ENCODE results near the gene CHTOP. TPM values are rescaled to one million over a fixed set of nuclear protein-coding genes. Genes with fewer than 3 reads are reported as not detected.

Gene CHTOP, protein sequence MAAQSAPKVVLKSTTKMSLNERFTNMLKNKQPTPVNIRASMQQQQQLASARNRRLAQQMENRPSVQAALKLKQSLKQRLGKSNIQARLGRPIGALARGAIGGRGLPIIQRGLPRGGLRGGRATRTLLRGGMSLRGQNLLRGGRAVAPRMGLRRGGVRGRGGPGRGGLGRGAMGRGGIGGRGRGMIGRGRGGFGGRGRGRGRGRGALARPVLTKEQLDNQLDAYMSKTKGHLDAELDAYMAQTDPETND
- total RNA-seq (2022; extraction: Qiagen RNA extraction), result 68.7 to 84.2 TPM (median 77.0 TPM) in 5 replicates

DNA sequence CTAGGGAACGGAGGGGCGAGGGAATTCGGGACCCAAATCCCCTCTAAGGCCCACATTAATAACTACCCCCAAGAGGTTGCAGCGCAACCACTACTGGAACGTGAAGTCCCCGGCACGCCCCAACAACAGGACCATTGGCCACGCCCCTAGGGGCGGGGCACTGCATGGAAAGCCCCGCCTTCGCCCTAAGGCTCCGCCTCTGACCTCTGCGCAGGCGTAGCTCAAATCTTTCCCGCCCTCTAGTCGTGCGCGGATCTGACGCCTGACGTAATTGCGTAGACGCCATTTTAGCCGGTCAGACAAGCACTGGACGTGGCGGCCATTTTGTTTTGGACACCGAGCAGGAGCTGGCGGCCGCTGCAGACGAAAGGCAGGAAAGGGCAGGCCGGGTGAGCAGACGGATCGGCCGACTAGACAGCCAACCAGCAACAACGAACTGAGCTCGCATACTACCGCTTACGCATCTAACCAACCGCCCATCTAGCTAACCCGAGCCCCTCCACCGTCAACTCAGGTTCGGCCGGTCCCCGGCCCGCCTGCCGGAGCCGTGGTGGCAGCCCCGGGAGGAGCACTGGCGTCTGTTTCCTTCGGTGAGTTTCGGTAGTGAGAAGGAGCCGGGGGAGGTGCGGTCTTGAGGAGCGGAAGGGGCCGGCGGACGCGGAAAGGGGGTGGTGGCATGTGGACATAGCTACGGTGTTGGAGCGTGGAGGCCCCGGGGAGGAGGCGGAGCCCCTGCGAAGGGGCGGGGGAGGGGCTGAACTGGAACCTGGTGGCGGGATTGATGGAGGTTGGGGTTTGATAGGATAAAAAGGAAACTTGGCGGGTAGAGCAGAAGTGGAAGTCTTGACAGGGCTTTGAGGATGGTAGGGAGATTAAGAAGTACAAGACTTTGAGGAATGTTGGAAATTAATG, at the start of gene CHTOP:
Gene CHTOP (plus strand): TSS at position 313 of the 912 bp plus-strand sequence. CDS start 2,523 bp downstream, outside the sequence.

DNA sequence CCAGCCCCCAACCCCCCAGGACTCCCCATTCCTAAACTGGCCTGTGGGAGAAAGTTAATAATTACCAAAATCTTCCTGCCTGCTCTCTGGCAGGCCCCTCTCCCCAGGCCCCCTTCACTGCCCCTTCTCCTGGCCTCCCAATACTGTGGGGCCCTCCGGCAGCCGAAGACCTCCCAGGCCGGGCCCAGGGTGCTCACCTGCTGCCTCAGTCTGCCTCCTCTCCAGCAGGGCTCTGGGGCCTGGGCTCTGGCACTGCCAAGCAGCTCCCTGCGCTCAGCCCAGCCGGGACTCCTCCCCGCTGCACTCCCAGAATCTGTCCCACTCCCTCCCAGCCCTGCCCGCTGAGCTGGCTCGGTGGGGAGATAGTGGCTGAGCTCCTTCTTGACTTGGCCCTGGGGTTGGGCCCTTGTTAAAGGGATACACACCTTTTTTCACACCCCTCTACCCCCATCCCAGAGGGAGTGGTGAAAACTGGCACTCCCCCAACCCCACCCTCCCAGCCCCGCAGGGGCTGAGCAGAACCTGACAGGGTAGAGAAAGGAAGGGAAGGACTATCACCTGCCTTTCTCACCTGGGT, 21.0 kb upstream of the CHTOP start, which contains the start of gene S100A16:
Gene S100A16 (minus strand): TSS at position 383 of the 577 bp plus-strand sequence. CDS start 4,986 bp downstream, outside the sequence.

DNA sequence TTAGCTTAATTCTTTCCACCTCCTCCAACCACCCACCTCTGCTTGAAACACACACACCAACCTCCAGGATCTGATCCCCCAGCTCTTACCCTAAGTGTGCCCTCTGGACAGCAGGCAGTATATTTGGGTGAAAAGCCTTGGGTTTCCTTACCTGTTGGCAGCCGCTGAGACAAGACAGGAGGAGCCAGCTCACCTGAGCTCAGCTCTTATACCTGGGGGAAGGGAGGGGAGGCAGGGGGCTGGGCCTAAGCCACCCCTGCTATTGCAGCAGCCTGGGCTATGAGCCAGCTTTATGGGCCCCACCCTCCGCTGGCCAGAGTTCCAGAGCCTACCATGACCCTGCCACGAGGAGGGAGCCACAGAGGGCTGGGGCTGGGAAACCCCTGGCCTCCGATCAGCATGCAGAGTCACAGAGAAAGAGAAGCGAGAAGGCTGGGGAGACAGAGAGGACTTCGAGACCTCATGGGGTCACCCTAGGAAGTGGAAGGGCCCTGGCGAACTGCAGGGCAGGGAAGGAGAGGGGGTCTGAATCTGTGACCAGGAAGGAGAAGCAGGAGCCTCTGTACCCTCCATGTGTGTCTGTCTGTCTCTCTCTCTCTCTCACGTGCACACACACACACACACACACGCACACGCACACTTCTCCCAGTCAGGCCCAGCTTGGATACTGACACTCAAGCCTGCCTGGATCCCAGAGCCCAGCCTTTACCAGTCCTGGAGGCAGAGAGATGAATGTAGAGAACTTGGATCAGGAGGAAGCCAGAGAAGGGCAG, 17.5 kb upstream of the CHTOP start, which contains the start of gene S100A14:
Gene S100A14 (minus strand): TSS at position 182 of the 773 bp plus-strand sequence. CDS start 467 bp downstream, outside the sequence.

DNA sequence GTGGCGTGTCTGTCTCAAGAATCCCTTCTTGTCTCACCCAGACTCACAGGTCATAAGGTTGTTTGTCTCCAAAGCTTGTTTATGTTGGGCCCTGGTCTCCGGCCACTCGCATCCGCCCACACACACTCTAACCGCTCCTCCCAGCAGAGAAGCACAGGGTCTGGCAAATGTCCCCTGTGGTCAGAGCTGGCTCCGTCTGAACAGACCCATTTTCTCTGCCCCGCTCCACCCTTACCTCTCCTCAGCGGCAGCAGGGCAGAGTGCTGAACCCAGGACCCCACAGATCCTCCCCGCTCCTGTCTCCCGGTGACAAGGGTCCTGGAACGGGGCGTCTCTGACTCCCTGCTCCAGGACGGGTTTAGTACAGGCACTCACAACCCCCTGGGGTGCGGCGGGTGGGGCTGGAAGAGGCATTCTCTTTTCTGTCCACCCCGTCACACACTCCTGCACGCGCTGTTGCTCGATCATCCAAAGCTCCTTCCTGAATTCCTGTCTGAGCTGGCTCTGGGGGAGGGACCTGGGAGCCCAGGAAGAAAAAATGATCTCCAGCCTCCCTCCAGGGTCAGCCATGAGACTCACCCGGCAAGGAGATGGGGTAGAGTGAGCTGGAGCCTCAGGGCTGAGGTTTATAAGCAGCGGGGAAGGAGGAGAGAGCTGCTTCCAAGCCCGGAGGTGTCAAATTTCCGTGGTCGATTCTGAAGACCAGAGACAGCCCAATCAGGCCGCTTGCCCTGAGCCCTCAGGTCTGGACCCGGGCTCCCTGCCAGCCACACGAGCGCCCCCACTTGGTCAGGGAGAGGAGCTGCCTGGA, 6.8 kb upstream of the CHTOP start, which contains the start of gene S100A13:
Gene S100A13 (minus strand): TSS at position 602 of the 811 bp plus-strand sequence. CDS start 1,033 bp downstream, outside the sequence.

DNA sequence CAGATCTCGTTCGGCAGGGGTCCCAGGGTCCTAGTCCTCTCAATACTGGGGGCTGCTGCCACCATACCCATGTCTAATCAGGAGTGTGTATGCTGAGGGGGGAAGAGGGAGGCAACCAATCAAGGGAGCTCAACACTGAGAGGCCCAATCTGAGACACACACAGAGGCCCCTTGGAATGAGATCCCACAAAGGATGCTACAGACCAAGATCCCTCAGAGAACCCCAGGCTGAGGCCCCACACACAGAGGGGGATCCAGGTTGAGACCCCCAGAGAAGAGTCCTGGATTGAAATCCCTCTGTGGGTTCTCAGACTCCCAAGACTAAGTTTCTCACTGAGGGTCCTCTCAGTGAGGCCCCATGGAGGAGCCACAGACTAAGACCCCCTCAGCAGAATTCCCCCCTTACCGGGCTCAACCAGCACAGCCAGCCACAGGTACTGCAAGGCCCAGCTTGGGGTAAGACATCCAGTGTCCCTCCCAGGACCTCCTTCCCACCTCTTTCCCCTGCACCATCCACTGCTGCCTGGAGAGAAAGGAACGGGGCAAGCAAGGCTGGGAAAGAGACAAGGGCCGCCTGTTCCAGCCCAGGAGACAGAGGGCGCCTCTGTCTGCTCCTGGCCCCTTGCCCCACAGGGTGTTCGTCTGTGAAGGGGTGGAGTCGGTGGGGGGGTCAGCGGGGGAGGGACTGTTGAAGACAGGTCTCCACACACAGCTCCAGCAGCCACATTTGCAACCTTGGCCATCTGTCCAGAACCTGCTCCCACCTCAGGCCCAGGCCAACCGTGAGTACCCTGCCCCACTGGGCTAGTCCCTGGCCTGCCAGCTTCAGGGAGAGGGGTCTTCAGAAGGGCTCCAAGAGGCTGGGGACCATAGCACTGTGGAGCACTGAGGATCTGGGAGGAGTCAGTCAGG, 5.9 kb upstream of the CHTOP start, which contains the start of gene S100A1:
Gene S100A1 (plus strand): TSS at position 720 of the 912 bp plus-strand sequence. CDS start 2,088 bp downstream, outside the sequence.

DNA sequence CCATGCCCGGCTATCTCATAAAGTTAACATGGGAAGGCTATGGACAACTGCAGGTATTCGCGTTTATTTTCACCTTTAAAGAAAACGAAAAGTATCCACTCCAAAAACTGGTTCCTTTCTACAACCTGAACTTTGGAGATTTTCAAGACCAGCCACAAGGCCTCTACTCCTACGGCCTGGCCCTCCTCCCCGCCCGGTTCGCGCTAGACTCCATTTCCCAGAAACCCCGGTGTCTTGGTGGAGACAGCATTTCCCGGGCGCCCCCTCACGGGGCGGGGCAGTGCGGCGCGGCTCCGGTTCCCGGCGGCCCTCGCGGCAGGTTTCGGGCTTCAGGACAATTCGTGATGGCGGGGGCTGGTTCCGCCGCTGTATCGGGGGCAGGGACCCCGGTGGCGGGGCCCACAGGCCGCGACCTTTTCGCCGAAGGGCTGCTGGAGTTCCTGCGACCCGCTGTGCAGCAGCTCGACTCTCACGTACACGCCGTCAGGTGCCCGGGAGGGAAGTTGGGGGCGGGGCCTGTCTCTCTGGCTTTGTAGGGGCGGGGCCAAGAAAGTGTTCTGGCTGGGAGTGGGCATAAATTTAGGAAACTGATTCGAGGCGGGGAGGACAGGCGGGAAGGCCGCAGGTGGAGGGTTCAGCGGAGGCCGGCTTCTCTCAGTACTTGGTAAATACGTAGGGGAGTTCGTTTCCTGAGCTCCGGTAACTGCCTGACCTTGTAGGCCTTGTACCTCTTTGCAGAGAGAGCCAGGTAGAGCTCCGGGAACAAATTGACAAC, 24.7 kb downstream of the CHTOP start, which contains the start of gene SNAPIN:
Gene SNAPIN (plus strand): TSS at position 304 of the 775 bp plus-strand sequence. CDS start 41 bp downstream, at position 345.

DNA sequence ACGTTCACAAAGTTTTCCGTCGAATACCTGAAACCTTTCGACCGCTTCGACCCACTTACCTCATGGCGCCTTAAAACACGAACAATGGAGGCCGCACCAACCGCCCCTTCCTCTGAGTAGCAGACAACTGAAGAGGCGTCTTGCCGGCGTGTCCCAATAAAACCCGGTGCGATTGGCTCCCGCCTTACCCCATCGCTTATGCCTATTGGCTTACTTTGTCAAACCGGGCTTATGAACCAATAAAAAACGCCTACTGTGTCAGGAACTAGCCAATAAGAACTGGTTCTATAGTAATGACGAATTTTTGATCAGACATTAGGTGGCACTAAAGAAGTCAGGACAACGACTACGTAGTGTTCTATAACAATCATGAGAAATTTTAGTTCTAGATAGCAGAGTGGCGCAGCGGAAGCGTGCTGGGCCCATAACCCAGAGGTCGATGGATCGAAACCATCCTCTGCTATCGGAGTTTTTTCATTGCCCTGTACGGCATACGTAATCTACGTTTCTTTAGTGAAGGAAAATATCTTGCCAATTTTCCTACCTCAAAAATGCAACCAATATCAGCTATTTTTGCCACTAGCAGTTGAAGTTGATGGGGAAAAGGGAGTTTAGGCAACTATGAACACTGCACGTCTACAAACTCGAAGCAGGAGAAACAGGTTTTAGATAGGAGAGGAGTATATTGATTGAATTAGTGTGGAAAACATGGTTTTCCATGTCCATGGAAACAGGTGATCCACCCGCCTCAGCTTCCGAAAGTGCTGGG, 37.2 kb downstream of the CHTOP start, which contains the start of gene ILF2:
Gene ILF2 (minus strand): TSS at position 135 of the 769 bp plus-strand sequence. CDS start 71 bp downstream, at position 64.

DNA sequence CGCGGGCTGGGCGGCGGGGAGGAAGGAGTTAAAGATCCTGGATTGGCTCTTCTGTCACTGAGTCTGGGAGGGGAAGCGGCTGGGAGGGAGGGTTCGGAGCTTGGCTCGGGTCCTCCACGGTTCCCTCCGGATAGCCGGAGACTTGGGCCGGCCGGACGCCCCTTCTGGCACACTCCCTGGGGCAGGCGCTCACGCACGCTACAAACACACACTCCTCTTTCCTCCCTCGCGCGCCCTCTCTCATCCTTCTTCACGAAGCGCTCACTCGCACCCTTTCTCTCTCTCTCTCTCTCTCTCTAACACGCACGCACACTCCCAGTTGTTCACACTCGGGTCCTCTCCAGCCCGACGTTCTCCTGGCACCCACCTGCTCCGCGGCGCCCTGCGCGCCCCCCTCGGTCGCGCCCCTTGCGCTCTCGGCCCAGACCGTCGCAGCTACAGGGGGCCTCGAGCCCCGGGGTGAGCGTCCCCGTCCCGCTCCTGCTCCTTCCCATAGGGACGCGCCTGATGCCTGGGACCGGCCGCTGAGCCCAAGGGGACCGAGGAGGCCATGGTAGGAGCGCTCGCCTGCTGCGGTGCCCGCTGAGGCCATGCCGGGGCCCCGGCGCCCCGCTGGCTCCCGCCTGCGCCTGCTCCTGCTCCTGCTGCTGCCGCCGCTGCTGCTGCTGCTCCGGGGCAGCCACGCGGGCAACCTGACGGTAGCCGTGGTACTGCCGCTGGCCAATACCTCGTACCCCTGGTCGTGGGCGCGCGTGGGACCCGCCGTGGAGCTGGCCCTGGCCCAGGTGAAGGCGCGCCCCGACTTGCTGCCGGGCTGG, 44.9 kb downstream of the CHTOP start, which contains the start of gene NPR1:
Gene NPR1 (plus strand): TSS at position 170 of the 818 bp plus-strand sequence. CDS start 421 bp downstream, at position 591.

Other genes starting within 250 kb of the CHTOP start
- gene S100A8, start 243.0 kb upstream of the CHTOP start, total RNA-seq (2022; extraction: Qiagen RNA extraction), result not detected in 5 replicates
- gene S100A7A, start 217.5 kb upstream of the CHTOP start, total RNA-seq (2022; extraction: Qiagen RNA extraction), result not detected in 5 replicates
- not detected in 5 replicates for gene S100A7, start 173.4 kb upstream of the CHTOP start, total RNA-seq (2022; extraction: Qiagen RNA extraction)
- 3,270 to 3,628 TPM (median 3,480 TPM) in 5 replicates for gene S100A6, start 98.1 kb upstream of the CHTOP start, total RNA-seq (2022; extraction: Qiagen RNA extraction)
- 0.44 to 1.5 TPM (median 1.0 TPM) in 5 replicates for gene S100A5, start 93.1 kb upstream of the CHTOP start, total RNA-seq (2022; extraction: Qiagen RNA extraction)
- gene S100A4, start 88.3 kb upstream of the CHTOP start, total RNA-seq (2022; extraction: Qiagen RNA extraction), result 1,612 to 1,772 TPM (median 1,681 TPM) in 5 replicates
- 103 to 117 TPM (median 114 TPM) in 5 replicates for gene S100A3, start 84.8 kb upstream of the CHTOP start, total RNA-seq (2022; extraction: Qiagen RNA extraction)
- 20.2 to 30.6 TPM (median 26.9 TPM) in 5 replicates for gene S100A2, start 68.2 kb upstream of the CHTOP start, total RNA-seq (2022; extraction: Qiagen RNA extraction)
- gene S100A16, start 20.9 kb upstream of the CHTOP start, total RNA-seq (2022; extraction: Qiagen RNA extraction), result 481 to 560 TPM (median 517 TPM) in 5 replicates
- 0.24 to 0.73 TPM (median 0.38 TPM) in 5 replicates for gene S100A14, start 17.7 kb upstream of the CHTOP start, total RNA-seq (2022; extraction: Qiagen RNA extraction)
- gene S100A13, start 6.6 kb upstream of the CHTOP start, total RNA-seq (2022; extraction: Qiagen RNA extraction), result 169 to 188 TPM (median 172 TPM) in 5 replicates
- 0.72 to 1.2 TPM (median 0.93 TPM) in 5 replicates for gene S100A1, start 5.6 kb upstream of the CHTOP start, total RNA-seq (2022; extraction: Qiagen RNA extraction)
- 57.2 to 64.5 TPM (median 57.6 TPM) in 5 replicates for gene SNAPIN, start 24.6 kb downstream of the CHTOP start, total RNA-seq (2022; extraction: Qiagen RNA extraction)
- 265 to 306 TPM (median 270 TPM) in 5 replicates for gene ILF2, start 36.9 kb downstream of the CHTOP start, total RNA-seq (2022; extraction: Qiagen RNA extraction)
- 1.2 to 2.1 TPM (median 1.6 TPM) in 5 replicates for gene NPR1, start 44.6 kb downstream of the CHTOP start, total RNA-seq (2022; extraction: Qiagen RNA extraction)
- 16.0 to 19.9 TPM (median 18.2 TPM) in 5 replicates for gene INTS3, start 94.0 kb downstream of the CHTOP start, total RNA-seq (2022; extraction: Qiagen RNA extraction)
- gene SLC27A3, start 141.3 kb downstream of the CHTOP start, total RNA-seq (2022; extraction: Qiagen RNA extraction), result 0.82 to 1.8 TPM (median 1.4 TPM) in 5 replicates